H9 (cell line): ENCODE data around the gene DAB2IP. TPM values are rescaled to one million over a fixed set of nuclear protein-coding genes. Genes with fewer than 3 reads are reported as not detected.

Source experiments
- DNase-seq: peaks from one replicate; pipeline ENCODE4 v3.0.0-alpha.2; 2017
- H2AFZ ChIP-seq: one replicate; pipeline ENCODE4 v1.6.1; 2013; ENCODE audit warnings: mild to moderate bottlenecking, low read length, control low read depth, moderate library complexity
- H2AK5ac ChIP-seq: 2 replicates; pipeline ENCODE4 v1.6.1; 2013; ENCODE audit warnings: low read length, control low read depth, mixed read lengths; ENCODE audit not compliant: insufficient read length
- H2BK120ac ChIP-seq: one replicate; pipeline ENCODE4 v1.6.1; 2013; ENCODE audit warnings: low read depth, mild to moderate bottlenecking, low read length, control low read depth, inconsistent platforms; ENCODE audit not compliant: poor library complexity, severe bottlenecking
- H2BK12ac ChIP-seq: 2 replicates; pipeline ENCODE4 v1.6.1; 2013; ENCODE audit warnings: low read length, control low read depth, mixed read lengths, low read depth; ENCODE audit not compliant: insufficient read length
- H2BK15ac ChIP-seq: 2 replicates; pipeline ENCODE4 v1.6.1; 2013; ENCODE audit warnings: low read depth, low read length, control low read depth
- H2BK20ac ChIP-seq: one replicate; pipeline ENCODE4 v1.6.1; 2013; ENCODE audit warnings: low read depth, mild to moderate bottlenecking, low read length, control low read depth, inconsistent platforms; ENCODE audit not compliant: poor library complexity, severe bottlenecking
- H2BK5ac ChIP-seq: 2 replicates; pipeline ENCODE4 v1.6.1; 2013; ENCODE audit warnings: low read length, control low read depth, mixed read lengths; ENCODE audit not compliant: insufficient read length
- H3K14ac ChIP-seq: 2 replicates; pipeline ENCODE4 v1.6.1; 2013; ENCODE audit warnings: low read length, control low read depth; ENCODE audit not compliant: insufficient read depth
- H3K18ac ChIP-seq: 2 replicates; pipeline ENCODE4 v1.6.1; 2013; ENCODE audit warnings: low read depth, mild to moderate bottlenecking, mixed read lengths, low read length, control low read depth; ENCODE audit not compliant: insufficient read length
- H3K23ac ChIP-seq: 2 replicates; pipeline ENCODE4 v1.6.1; 2013; ENCODE audit warnings: low read length, control low read depth, mixed read lengths, low read depth; ENCODE audit not compliant: insufficient read length
- H3K23me2 ChIP-seq: 2 replicates; pipeline ENCODE4 v1.6.1; 2013; ENCODE audit warnings: low read depth, mild to moderate bottlenecking, mixed read lengths, low read length, control low read depth; ENCODE audit not compliant: insufficient read length, poor library complexity, severe bottlenecking
- H3K27ac ChIP-seq: 2 replicates; pipeline ENCODE4 v1.5.1; 2013; ENCODE audit warnings: low read length, control low read depth, mixed read lengths, low read depth; ENCODE audit not compliant: insufficient read length
- H3K27me3 ChIP-seq: 2 replicates; pipeline ENCODE4 v1.6.1; 2013; ENCODE audit warnings: low read length, control low read depth, inconsistent platforms; ENCODE audit not compliant: insufficient read depth
- H3K4ac ChIP-seq: 2 replicates; pipeline ENCODE4 v1.6.1; 2013; ENCODE audit warnings: low read depth, mild to moderate bottlenecking, control low read depth, inconsistent platforms, low read length, moderate library complexity
- H3K4me1 ChIP-seq: 2 replicates; pipeline ENCODE4 v1.6.1; 2013; ENCODE audit warnings: low read length, control low read depth, inconsistent platforms; ENCODE audit not compliant: insufficient read depth
- H3K4me2 ChIP-seq: 2 replicates; pipeline ENCODE4 v1.6.1; 2013; ENCODE audit warnings: low read length, control low read depth, mixed read lengths; ENCODE audit not compliant: insufficient read length, insufficient read depth
- H3K56ac ChIP-seq: 2 replicates; pipeline ENCODE4 v1.6.1; 2013; ENCODE audit warnings: low read depth, mild to moderate bottlenecking, mixed read lengths, low read length, control low read depth; ENCODE audit not compliant: insufficient read length
- H3K79me1 ChIP-seq: 2 replicates; pipeline ENCODE4 v1.6.1; 2013; ENCODE audit warnings: low read depth, mild to moderate bottlenecking, moderate library complexity, low read length, control low read depth, inconsistent platforms; ENCODE audit not compliant: insufficient read depth, poor library complexity, severe bottlenecking
- H3K79me2 ChIP-seq: 2 replicates; pipeline ENCODE4 v1.6.1; 2013; ENCODE audit warnings: low read length, control low read depth, inconsistent platforms; ENCODE audit not compliant: insufficient read depth
- H3K9ac ChIP-seq: 2 replicates; pipeline ENCODE4 v1.6.1; 2013; ENCODE audit warnings: low read length, control low read depth, mixed read lengths; ENCODE audit not compliant: insufficient read length; ENCODE audit errors: extremely low read depth
- H3K9me3 ChIP-seq: one replicate; pipeline ENCODE4 v1.6.1; 2013; ENCODE audit warnings: low read depth, low read length, inconsistent platforms; ENCODE audit not compliant: control insufficient read depth
- H3T11ph ChIP-seq: one replicate; pipeline ENCODE4 v1.6.1; 2013; ENCODE audit warnings: mild to moderate bottlenecking, low read length, control low read depth, inconsistent platforms
- H4K20me1 ChIP-seq: one replicate; pipeline ENCODE4 v1.6.1; 2013; ENCODE audit not compliant: control insufficient read depth, insufficient read length, insufficient read depth
- H4K5ac ChIP-seq: 2 replicates; pipeline ENCODE4 v1.6.1; 2013; ENCODE audit warnings: low read depth, mild to moderate bottlenecking, mixed read lengths, low read length, control low read depth; ENCODE audit not compliant: insufficient read length
- H4K8ac ChIP-seq: replicated peaks from 2 replicates; pipeline ENCODE4 v1.6.1; 2013; ENCODE audit warnings: low read length, control low read depth, mixed read lengths, low read depth; ENCODE audit not compliant: insufficient read length
- H4K91ac ChIP-seq: 2 replicates; pipeline ENCODE4 v1.6.1; 2013; ENCODE audit warnings: low read depth, mild to moderate bottlenecking, moderate library complexity, mixed read lengths, low read length, control low read depth; ENCODE audit not compliant: insufficient read length
- H3K27ac Mint-ChIP-seq, 3 experiments: 2 replicates in 2 of 3; 3 replicates in 1 of 3; pipeline ENCODE4 v1.8.0; 2020 to 2021; ENCODE audit warnings: mixed read lengths in 3 of 3, mild to moderate bottlenecking in 1 of 3, moderate library complexity in 1 of 3
- H3K27me3 Mint-ChIP-seq: 2 replicates; pipeline ENCODE4 v1.8.0; 2021; ENCODE audit warnings: low read depth, mild to moderate bottlenecking, moderate library complexity, mixed read lengths
- H3K36me3 Mint-ChIP-seq, 3 experiments: 2 replicates in 2 of 3; 3 replicates in 1 of 3; pipeline ENCODE4 v1.8.0; 2020 to 2021; ENCODE audit warnings: low read depth in 3 of 3, mixed read lengths in 3 of 3; ENCODE audit not compliant: insufficient read depth in 1 of 3
- H3K4me1 Mint-ChIP-seq, 2 experiments: 2 replicates each; pipeline ENCODE4 v1.8.0; 2020; ENCODE audit warnings: mixed read lengths in 2 of 2
- H3K4me3 Mint-ChIP-seq, 2 experiments: 2 replicates in 1 of 2; 3 replicates in 1 of 2; pipeline ENCODE4 v1.8.0; 2020 to 2021; ENCODE audit warnings: mild to moderate bottlenecking in 2 of 2, mixed read lengths in 2 of 2, moderate library complexity in 1 of 2
- H3K9me3 Mint-ChIP-seq, 2 experiments: 2 replicates in 1 of 2; 3 replicates in 1 of 2; pipeline ENCODE4 v1.8.0; 2020; ENCODE audit warnings: mild to moderate bottlenecking in 2 of 2, mixed read lengths in 2 of 2, moderate library complexity in 1 of 2
- WGBS: extraction: QIAGEN DNeasy Blood & Tissue Kit; methylation state at CpG from one replicate; pipeline ENCODE4 v1.1.7; 2013; ENCODE audit warnings: missing lambda C conversion rate, low lambda C conversion rate, mixed read lengths; ENCODE audit not compliant: insufficient read length; ENCODE audit errors: extremely low coverage; 5-methylcytosine and 5-hydroxymethylcytosine counted together
- total RNA-seq: library from RNA; stranded (reverse); gene quantifications from 2 replicates; pipeline ENCODE4 v1.2.1, GENCODE V29; 2021
- TF ChIP-seq, protein P1 (sequence below): fragments of 200-600 bp; sonication (generic); conservative IDR thresholded peaks from 3 replicates; pipeline ENCODE4 v1.8.0; 2021; ENCODE audit warnings: antibody characterized with exemption, mild to moderate bottlenecking

DAB2IP gene
- total RNA-seq, 1 experiment from 2014 or later: 22.6 TPM

GRCh38 chr9:121800376-121800775, 148.9 kb downstream of the DAB2IP start:
- Histone ChIP-seq H3T11ph (no peak overlapping the region), H3K23me2 (no peaks in the 10 kb centered on the region), H3K79me2 (no peaks in the 10 kb centered on the region), H3K4me2 (no peak overlapping the region), H3K14ac (no peak overlapping the region), H3K9me3 (no peaks in the 10 kb centered on the region), H3K23ac (no peak overlapping the region), H3K9ac (no peak overlapping the region), H3K27me3 (no peaks in the 10 kb centered on the region), H2BK20ac (no peak overlapping the region), H2BK12ac (no peak overlapping the region), H3K56ac (no peak overlapping the region), H4K5ac (no peak overlapping the region), H2AK5ac (no peak overlapping the region), H2BK5ac (no peak overlapping the region), H3K4ac (no peak overlapping the region), H4K8ac (no peak overlapping the region), H2BK15ac (no peak overlapping the region), H4K20me1 (no peaks in the 10 kb centered on the region), H3K79me1 (no peaks in the 10 kb centered on the region), H3K4me1 (peaks cover 4% of the 10 kb centered on the region; the same call in 1 of the 2 replicates), H2AFZ (no peak overlapping the region), H2BK120ac (no peak overlapping the region), H4K91ac (no peak overlapping the region), H3K27ac (no peak overlapping the region), H3K18ac (no peak overlapping the region)
- Mint-ChIP-seq H3K27me3 (no peaks in the 10 kb centered on the region), H3K9me3 (peaks cover 10 to 11% of the 10 kb centered on the region in 2 experiments), H3K4me3 (no peak overlapping the region), H3K36me3 (peaks cover 0 to 11% (median 7%) of the 10 kb centered on the region in 3 experiments; a peak in 3 of 7 replicates), H3K27ac (no peak overlapping the region), H3K4me1 (peaks cover 13 to 17% of the 10 kb centered on the region in 2 experiments)
- DNase-seq: no peak
- WGBS: no CpG with 5 or more reads among the region's 10 CpGs
- TF ChIP-seq, protein P1, sequence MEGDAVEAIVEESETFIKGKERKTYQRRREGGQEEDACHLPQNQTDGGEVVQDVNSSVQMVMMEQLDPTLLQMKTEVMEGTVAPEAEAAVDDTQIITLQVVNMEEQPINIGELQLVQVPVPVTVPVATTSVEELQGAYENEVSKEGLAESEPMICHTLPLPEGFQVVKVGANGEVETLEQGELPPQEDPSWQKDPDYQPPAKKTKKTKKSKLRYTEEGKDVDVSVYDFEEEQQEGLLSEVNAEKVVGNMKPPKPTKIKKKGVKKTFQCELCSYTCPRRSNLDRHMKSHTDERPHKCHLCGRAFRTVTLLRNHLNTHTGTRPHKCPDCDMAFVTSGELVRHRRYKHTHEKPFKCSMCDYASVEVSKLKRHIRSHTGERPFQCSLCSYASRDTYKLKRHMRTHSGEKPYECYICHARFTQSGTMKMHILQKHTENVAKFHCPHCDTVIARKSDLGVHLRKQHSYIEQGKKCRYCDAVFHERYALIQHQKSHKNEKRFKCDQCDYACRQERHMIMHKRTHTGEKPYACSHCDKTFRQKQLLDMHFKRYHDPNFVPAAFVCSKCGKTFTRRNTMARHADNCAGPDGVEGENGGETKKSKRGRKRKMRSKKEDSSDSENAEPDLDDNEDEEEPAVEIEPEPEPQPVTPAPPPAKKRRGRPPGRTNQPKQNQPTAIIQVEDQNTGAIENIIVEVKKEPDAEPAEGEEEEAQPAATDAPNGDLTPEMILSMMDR: no peak
